ENCODE measurements around the gene ZSCAN2.
"Not testable (repeated sequence)": the region's sequence is repeated elsewhere in the genome, so short reads cannot be mapped to it uniquely, and the experiment has no call there.

The ZSCAN2 gene

GRCh38 chr15:84620626-84621025 lies 19.8 kb downstream of the ZSCAN2 start:
- Histone ChIP-seq H3K36me3 (ENCODE audit: insufficient read depth, low read depth, low read length) (peaks cover 54% of the 10 kb centered on the region), H3K9ac (ENCODE audit: low read depth, low read length) (no peak overlapping the region), H3K4me1 (ENCODE audit: insufficient read depth, low read length) (0 out of 2 replicates have a peak, but pooled peaks cover 3% of the 10 kb centered on the region), H3K9me3 (ENCODE audit: insufficient read depth, low read depth, low read length) (peaks cover 42% of the 10 kb centered on the region), H3K27me3 (ENCODE audit: insufficient read depth, low read length) (no peaks in the 10 kb centered on the region), H3K4me3 (ENCODE audit: low read length) (no peak overlapping the region), H3K27ac (ENCODE audit: low read length) (no peak overlapping the region)

GRCh38 chr15:84621358-84621979 lies 20.7 kb downstream of the ZSCAN2 start:
- Histone ChIP-seq H3K4me3 (ENCODE audit: low read length) (no peak overlapping the region; the same call in 1 of the 2 replicates), H3K27ac (ENCODE audit: low read length) (no peak overlapping the region), H3K9me3 (ENCODE audit: insufficient read depth, low read depth, low read length) (peaks cover 42% of the 10 kb centered on the region), H3K27me3 (ENCODE audit: insufficient read depth, low read length) (no peaks in the 10 kb centered on the region), H3K36me3 (ENCODE audit: insufficient read depth, low read depth, low read length) (peaks cover 51% of the 10 kb centered on the region), H3K4me1 (ENCODE audit: insufficient read depth, low read length) (0 out of 2 replicates have a peak, but pooled peaks cover 1% of the 10 kb centered on the region), H3K9ac (ENCODE audit: low read depth, low read length) (no peak overlapping the region)

- Histone ChIP-seq H3K9ac (ENCODE audit: low read depth, low read length) (no peak overlapping the region), H3K36me3 (ENCODE audit: insufficient read depth, low read depth, low read length) (peaks cover 41% of the 10 kb centered on the region), H3K27ac (ENCODE audit: low read length) (no peak overlapping the region), H3K4me1 (ENCODE audit: insufficient read depth, low read length) (no peaks in the 10 kb centered on the region), H3K27me3 (ENCODE audit: insufficient read depth, low read length) (no peaks in the 10 kb centered on the region), H3K4me3 (ENCODE audit: low read length) (no peak overlapping the region), H3K9me3 (ENCODE audit: insufficient read depth, low read depth, low read length) (peaks cover 35% of the 10 kb centered on the region)
Measured at GRCh38 chr15:84624359-84624758, 23.6 kb downstream of the ZSCAN2 start.

GRCh38 chr15:84625123-84625522 lies 24.3 kb downstream of the ZSCAN2 start:
- Histone ChIP-seq H3K4me1 (ENCODE audit: insufficient read depth, low read length) (no peaks in the 10 kb centered on the region), H3K4me3 (ENCODE audit: low read length) (no peak overlapping the region), H3K9ac (ENCODE audit: low read depth, low read length) (no peak overlapping the region), H3K9me3 (ENCODE audit: insufficient read depth, low read depth, low read length) (peaks cover 28% of the 10 kb centered on the region), H3K36me3 (ENCODE audit: insufficient read depth, low read depth, low read length) (peaks cover 33% of the 10 kb centered on the region), H3K27ac (ENCODE audit: low read length) (no peak overlapping the region), H3K27me3 (ENCODE audit: insufficient read depth, low read length) (no peaks in the 10 kb centered on the region)

GRCh38 chr15:84629033-84629432 lies 28.2 kb downstream of the ZSCAN2 start:
- no peak overlapping the region for H3K4me3 ChIP-seq (ENCODE audit: low read length)
- H3K36me3 ChIP-seq (ENCODE audit: insufficient read depth, low read depth, low read length): no peaks in the 10 kb centered on the region
- 0 out of 2 replicates have a peak, but pooled peaks cover 2% of the 10 kb centered on the region for H3K4me1 ChIP-seq (ENCODE audit: insufficient read depth, low read length)
- no peaks in the 10 kb centered on the region for H3K9me3 ChIP-seq (ENCODE audit: insufficient read depth, low read depth, low read length)
- H3K9ac ChIP-seq (ENCODE audit: low read depth, low read length): no peak overlapping the region
- H3K27me3 ChIP-seq (ENCODE audit: insufficient read depth, low read length): peaks cover 24% of the 10 kb centered on the region
- H3K27ac ChIP-seq (ENCODE audit: low read length): no peak overlapping the region

GRCh38 chr15:84631706-84632272 lies 31.0 kb downstream of the ZSCAN2 start:
- Histone ChIP-seq H3K4me3 (ENCODE audit: low read length) (peak overlapping the region; percentile 88), H3K9me3 (ENCODE audit: insufficient read depth, low read depth, low read length) (no peaks in the 10 kb centered on the region), H3K9ac (ENCODE audit: low read depth, low read length) (peak overlapping the region; percentile 75; the same call in 1 of the 2 replicates), H3K36me3 (ENCODE audit: insufficient read depth, low read depth, low read length) (0 out of 2 replicates have a peak, but pooled peaks cover 4% of the 10 kb centered on the region), H3K27ac (ENCODE audit: low read length) (no peak overlapping the region), H3K4me1 (ENCODE audit: insufficient read depth, low read length) (0 out of 2 replicates have a peak, but pooled peaks cover 6% of the 10 kb centered on the region), H3K27me3 (ENCODE audit: insufficient read depth, low read length) (peaks cover 46% of the 10 kb centered on the region)

GRCh38 chr15:84633311-84634227 lies 32.8 kb downstream of the ZSCAN2 start:
- H3K36me3 ChIP-seq (ENCODE audit: insufficient read depth, low read depth, low read length): 0 out of 2 replicates have a peak, but pooled peaks cover 4% of the 10 kb centered on the region

GRCh38 chr15:84634228-84634837 lies 33.5 kb downstream of the ZSCAN2 start:
- H3K9me3 ChIP-seq (ENCODE audit: insufficient read depth, low read depth, low read length): no peaks in the 10 kb centered on the region
- no peak overlapping the region for H3K27ac ChIP-seq (ENCODE audit: low read length)
- H3K4me3 ChIP-seq (ENCODE audit: low read length): peak overlapping the region; percentile 68
- peaks cover 5% of the 10 kb centered on the region; the same call in 1 of the 2 replicates for H3K36me3 ChIP-seq (ENCODE audit: insufficient read depth, low read depth, low read length)
- 0 out of 2 replicates have a peak, but pooled peaks cover 6% of the 10 kb centered on the region for H3K4me1 ChIP-seq (ENCODE audit: insufficient read depth, low read length)
- H3K9ac ChIP-seq (ENCODE audit: low read depth, low read length): peak overlapping the region; percentile 49; the same call in 1 of the 2 replicates
- peaks cover 46% of the 10 kb centered on the region for H3K27me3 ChIP-seq (ENCODE audit: insufficient read depth, low read length)

More at GRCh38 chr15:84633311-84634227, 32.8 kb downstream of the ZSCAN2 start:
- H3K9ac ChIP-seq (ENCODE audit: low read depth, low read length): peak overlapping the region; percentile 49; the same call in 1 of the 2 replicates
- H3K27me3 ChIP-seq (ENCODE audit: insufficient read depth, low read length): peaks cover 46% of the 10 kb centered on the region
- H3K27ac ChIP-seq (ENCODE audit: low read length): no peak overlapping the region
- peak overlapping the region; percentile 68 for H3K4me3 ChIP-seq (ENCODE audit: low read length)
- H3K9me3 ChIP-seq (ENCODE audit: insufficient read depth, low read depth, low read length): no peaks in the 10 kb centered on the region
- H3K4me1 ChIP-seq (ENCODE audit: insufficient read depth, low read length): 0 out of 2 replicates have a peak, but pooled peaks cover 6% of the 10 kb centered on the region

GRCh38 chr15:84638103-84638502 lies 37.3 kb downstream of the ZSCAN2 start:
- 0 out of 2 replicates have a peak, but pooled peaks cover 4% of the 10 kb centered on the region for H3K4me1 ChIP-seq (ENCODE audit: insufficient read depth, low read length)
- H3K36me3 ChIP-seq (ENCODE audit: insufficient read depth, low read depth, low read length): peaks cover 42% of the 10 kb centered on the region
- H3K27me3 ChIP-seq (ENCODE audit: insufficient read depth, low read length): peaks cover 31% of the 10 kb centered on the region
- H3K4me3 ChIP-seq (ENCODE audit: low read length): no peak overlapping the region
- H3K9ac ChIP-seq (ENCODE audit: low read depth, low read length): no peak overlapping the region; the same call in 1 of the 2 replicates
- H3K9me3 ChIP-seq (ENCODE audit: insufficient read depth, low read depth, low read length): no peaks in the 10 kb centered on the region
- no peak overlapping the region for H3K27ac ChIP-seq (ENCODE audit: low read length)

- not testable (repeated sequence) for H3K9ac ChIP-seq (ENCODE audit: low read depth, low read length); H3K4me1 ChIP-seq (ENCODE audit: insufficient read depth, low read length); H3K4me3 ChIP-seq (ENCODE audit: low read length); H3K9me3 ChIP-seq (ENCODE audit: insufficient read depth, low read depth, low read length); H3K27ac ChIP-seq (ENCODE audit: low read length); H3K27me3 ChIP-seq (ENCODE audit: insufficient read depth, low read length)
- peaks cover 69% of the 10 kb centered on the region for H3K36me3 ChIP-seq (ENCODE audit: insufficient read depth, low read depth, low read length)
Measured at GRCh38 chr15:84641871-84642270, 41.1 kb downstream of the ZSCAN2 start.

- H3K27ac ChIP-seq (ENCODE audit: low read length); H3K4me3 ChIP-seq (ENCODE audit: low read length); H3K9ac ChIP-seq (ENCODE audit: low read depth, low read length); H3K27me3 ChIP-seq (ENCODE audit: insufficient read depth, low read length); H3K9me3 ChIP-seq (ENCODE audit: insufficient read depth, low read depth, low read length); H3K4me1 ChIP-seq (ENCODE audit: insufficient read depth, low read length): not testable (repeated sequence)
- H3K36me3 ChIP-seq (ENCODE audit: insufficient read depth, low read depth, low read length): peaks cover 77% of the 10 kb centered on the region
Measured at GRCh38 chr15:84642640-84643039, 41.8 kb downstream of the ZSCAN2 start.

All from iPS-20b (cell line).